ENCODE measurements around the gene GPALPP1. TPM values are rescaled to one million over a fixed set of nuclear protein-coding genes. Genes with fewer than 3 reads are reported as not detected.
A peak's percentile ranks its signal among the peaks of the same experiment; 100 is the strongest.
"Not testable (repeated sequence)": the region's sequence is repeated elsewhere in the genome, so short reads cannot be mapped to it uniquely, and the experiment has no call there.

GPALPP1 gene
- polyA plus RNA-seq, 3 donors: 55.3 to 61.2 (median 58.1) TPM

DNA sequence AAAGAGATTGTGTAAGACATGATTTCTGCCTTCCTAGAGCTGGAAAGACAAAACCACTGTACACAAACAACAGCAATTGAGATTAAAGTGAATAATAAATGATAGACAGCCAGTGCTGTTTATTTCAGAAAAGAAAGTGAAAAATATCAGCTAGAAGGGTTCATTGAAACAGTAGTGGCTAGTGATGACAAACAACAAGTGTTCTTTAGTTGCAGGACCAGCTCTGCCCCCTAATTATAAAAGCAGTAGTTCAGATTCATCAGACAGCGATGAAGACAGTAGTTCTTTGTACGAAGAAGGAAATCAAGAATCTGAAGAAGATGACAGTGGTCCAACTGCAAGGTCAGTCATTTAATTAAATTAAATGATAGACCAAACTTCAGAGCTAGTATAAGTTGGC, 14.8 kb downstream of the GPALPP1 start:
- no peak for DNase-seq (ENCODE audit: low read depth in 3 of 3, low spot score in 2 of 3)

DNA sequence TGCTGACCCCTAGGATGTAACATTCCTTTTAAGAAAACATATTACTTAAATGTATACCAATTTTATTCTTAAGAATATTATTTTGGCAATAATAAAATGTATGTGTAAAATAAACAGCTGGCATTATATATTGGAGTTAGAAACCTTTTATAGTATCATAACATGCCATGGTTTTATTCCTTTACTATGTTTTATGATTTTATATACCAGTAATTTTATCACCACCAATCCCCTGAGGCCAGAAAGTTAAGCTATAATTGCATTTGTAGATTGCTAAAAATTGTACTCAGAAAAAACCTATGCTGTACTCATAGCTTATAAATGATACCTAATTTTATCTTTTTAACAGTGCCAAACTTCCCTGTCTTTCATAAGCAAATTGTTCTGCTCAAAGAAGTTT, 17.9 kb downstream of the GPALPP1 start:
- DNase-seq (ENCODE audit: low read depth in 3 of 3, low spot score in 2 of 3): no peak

DNA sequence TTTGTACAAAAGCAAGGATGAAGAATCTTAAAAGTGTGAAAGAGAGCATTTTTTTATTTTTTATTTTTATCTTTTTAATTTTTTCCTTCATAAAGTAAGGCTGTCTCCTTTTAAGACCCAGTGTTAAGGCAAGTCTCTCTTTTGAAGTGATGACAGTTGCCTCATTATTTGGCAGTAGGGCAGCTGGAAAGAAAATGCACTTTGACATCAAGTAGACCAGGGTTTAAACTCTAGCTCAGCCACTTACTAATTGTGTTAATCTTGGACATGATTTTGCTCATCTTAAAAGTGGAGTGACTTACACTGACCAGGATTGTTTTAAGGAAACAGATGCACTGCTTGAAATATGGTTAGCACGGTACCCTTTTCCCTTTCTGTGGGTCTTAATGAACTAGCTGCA, 18.5 kb downstream of the GPALPP1 start:
- DNase-seq (ENCODE audit: low read depth in 3 of 3, low spot score in 2 of 3): no peak

DNA sequence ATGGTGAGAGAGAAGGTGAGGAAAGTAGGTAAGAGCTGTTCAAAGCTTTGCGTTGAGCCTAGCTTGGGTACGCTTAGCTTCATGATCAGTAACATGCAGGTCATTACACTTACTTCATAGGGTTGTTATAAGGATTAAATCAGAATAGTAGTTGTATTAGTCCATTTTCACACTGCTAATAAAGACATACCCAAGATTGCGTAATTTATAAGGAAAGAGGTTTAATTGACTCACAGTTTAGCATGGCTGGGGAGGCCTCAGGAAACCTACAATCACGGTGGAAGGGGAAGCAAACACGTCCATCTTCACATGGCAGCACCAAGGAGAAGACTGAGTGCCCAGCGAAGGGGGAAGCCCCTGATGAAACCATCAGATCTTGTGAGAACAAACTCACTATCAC, 21.9 kb downstream of the GPALPP1 start:
- no peak for DNase-seq (ENCODE audit: low read depth in 3 of 3, low spot score in 2 of 3)

DNA sequence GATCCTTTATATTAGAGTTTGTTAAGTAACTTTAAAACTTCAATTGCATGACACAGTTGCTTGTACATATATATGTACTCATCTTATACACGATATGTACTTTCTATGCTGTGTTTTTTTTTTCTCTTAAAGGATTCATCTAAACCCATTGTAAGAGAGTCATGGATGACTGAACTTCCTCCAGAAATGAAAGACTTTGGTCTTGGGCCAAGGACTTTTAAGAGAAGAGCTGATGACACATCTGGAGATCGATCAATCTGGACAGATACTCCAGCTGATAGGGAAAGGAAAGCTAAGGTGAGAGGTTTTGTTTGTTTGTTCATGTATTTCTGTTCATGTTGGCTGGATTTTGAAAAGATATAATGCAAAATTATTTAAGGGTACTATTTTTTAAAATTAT, 26.0 kb downstream of the GPALPP1 start:
- DNase-seq (ENCODE audit: low read depth in 3 of 3, low spot score in 2 of 3): no peak

DNA sequence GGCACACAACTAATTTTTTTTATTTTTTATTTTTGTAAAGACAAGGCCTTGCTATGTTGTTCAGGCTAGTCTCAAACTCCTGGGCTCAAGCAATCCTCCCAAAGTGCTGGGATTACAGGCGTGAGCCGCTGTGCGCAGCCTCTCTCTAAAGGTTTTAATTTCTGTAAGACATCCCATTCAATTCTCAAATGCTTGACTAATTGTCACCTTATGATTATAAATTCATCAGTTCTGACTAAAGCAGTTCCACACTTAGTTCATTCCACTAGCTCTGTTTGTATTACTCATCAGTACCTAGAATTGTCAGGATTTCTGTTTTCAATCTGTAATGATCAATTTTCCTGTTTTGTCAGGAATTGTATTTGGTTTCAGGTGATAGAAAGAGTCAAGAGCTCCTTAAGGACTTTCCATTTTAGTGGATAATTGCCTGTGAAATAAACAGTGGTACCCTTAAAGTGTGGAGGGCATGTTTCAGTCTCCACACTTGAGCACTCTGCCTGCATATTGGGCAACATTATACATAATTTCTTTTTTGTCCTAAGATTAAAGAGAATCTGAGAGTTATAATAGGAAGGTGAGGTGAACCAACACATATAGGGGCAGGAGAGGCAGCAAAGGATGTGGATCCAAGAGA, 27.6 kb downstream of the GPALPP1 start:
- no peak for DNase-seq (ENCODE audit: low read depth in 3 of 3, low spot score in 2 of 3)

DNA sequence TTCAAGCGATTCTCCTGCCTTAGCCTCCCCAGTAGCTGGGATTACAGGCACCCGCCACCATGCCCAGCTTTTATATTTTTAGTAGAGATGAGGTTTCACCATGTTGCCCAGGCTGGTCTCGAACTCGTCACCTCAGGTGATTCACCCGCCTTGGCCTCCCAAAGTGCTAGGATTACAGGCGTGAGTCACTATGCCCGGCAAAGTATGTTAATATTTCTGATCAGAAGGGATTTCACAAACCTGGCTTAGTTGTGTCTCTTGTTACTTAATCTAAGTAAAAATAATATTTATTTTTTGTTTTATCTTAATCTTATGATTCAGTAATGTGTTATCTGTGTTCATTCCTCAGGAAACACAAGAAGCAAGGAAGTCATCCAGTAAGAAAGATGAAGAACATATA, 30.6 kb downstream of the GPALPP1 start:
- not testable (repeated sequence) for DNase-seq (ENCODE audit: low read depth in 3 of 3, low spot score in 2 of 3)

DNA sequence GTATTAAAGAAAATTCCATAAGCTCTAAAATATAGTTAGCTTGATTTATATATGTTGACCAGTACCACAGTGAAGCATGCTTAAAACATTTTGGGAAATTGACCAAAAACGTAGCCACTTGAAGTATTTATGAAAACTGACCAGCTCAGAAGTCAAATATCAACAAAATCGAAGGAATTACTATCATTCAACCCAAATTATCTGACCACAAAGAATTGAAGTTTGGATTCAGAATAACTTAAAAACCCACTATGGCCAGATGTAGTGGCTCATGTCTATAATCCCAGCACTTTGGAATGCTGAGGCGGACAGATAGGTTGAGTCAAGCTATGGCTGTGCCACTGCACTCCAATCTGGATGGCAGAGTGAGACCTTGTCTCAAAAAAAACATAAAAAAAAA, 31.9 kb downstream of the GPALPP1 start:
- no peak for DNase-seq (ENCODE audit: low read depth in 3 of 3, low spot score in 2 of 3)

DNA sequence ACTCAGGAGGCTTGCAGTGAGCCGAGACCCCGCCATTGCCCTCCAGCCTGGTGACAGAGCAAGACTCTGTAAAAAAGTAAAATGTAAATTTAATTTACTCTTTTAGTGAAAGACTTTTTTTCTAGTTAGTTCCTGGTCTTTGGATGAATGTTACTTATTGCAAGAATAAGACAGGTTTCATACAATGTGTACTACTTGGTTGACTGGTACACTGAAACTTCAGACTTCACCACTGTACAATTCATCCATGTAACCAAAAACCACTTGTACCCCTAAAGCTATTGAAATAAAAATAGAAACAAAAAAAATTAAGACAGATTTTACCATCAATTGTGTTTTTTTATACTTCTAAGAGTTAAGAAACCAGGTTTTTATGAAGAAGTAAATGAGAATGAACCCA, 35.5 kb downstream of the GPALPP1 start:
- no peak for DNase-seq (ENCODE audit: low read depth in 3 of 3, low spot score in 2 of 3)

DNA sequence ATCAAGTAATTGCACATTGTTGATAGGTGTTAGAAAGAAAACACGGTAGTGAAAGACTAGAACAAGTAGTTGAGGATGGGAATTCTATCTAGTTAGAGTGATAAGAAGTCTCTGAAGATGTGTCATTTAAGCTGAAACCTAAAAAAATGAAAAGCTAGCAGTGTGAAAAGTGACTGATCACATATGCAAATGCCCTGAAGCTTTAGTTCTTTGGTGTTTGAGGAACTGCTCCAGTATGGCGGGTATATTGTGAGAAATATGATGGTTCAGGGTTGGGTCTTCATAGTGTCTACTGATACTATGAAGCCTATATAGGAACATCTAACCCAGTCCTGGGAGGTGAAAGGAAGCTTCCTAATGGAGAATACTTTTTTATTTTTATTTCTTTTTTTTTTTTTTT, 45.0 kb downstream of the GPALPP1 start:
- no peak for DNase-seq (ENCODE audit: low read depth in 3 of 3, low spot score in 2 of 3)

DNA sequence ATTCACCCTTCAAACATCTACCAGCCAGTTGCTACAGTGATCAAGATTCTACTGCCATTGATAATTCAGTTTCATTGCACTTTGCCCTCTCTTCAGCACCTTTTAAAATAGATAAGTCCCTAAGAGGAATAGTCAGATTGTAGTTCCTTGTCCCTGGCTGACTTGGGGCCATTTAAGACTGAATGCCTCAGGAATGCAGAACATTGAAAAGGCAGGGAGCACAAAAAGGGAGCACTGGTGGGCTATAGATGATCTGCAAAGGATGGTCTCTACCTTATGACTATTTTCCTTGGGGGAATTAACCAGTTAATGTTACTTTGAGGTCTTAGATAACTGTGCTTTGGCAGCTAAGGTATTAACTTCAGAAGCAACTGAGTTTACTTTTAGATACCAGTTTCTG, 46.9 kb downstream of the GPALPP1 start:
- no peak for DNase-seq (ENCODE audit: low read depth in 3 of 3, low spot score in 2 of 3)

DNA sequence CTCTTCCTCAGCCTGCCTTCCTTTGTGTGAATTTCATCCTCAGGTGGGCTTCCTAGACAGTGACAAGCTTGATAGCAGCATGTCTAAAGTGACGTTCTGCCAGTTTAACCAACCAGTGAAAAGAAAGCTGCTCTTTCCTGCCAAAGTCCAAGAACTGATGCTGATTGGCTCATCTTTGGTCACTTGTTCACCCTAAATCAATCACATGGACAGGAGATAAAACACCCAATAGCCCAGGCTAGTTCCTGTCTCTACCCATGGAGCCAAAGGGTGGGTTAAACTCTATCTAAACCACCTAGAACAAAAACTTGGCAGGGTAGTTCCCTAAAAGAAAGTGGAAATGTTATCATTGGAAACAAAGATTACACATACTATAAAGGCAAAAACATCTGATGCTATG, 50.8 kb downstream of the GPALPP1 start:
- no peak for DNase-seq (ENCODE audit: low read depth in 3 of 3, low spot score in 2 of 3)

DNA sequence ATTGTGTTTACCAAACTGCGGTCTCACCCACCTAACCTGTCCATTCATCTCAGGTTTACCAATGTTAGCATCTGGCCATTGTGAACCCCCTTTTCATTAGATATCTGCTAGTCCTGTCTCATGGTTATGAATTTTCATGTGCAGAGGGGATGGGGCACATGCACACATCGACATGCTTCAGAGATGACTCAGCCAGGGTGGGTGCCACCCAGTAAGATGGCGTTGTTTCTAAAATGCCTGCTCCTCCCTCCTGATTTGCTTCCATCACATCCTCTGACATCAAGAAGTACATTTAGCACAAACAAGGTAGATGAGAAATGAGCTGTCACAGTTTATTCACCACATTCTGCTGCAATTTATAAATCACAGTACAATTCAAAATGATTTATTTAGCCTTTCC, 51.3 kb downstream of the GPALPP1 start:
- no peak for DNase-seq (ENCODE audit: low read depth in 3 of 3, low spot score in 2 of 3)

DNA sequence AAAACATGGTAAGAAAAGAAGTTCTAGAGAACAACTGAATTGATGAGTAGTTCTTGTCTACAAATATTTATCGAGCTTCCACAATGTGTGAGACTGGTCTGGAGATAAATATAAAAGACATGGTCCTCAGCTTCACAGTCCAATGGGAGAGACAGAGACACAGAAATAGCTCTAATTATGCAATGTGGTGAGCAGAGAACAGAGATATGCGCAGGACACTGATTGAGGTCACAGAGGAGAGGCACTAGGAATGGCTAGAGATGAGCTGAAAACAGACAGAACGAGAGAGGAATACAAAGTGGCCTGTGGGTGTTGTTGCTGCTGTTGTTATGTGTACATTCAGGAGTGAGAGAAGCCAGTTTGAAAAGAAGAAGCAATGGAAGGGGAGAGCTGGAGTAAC, 53.2 kb downstream of the GPALPP1 start:
- DNase-seq (ENCODE audit: low read depth in 3 of 3, low spot score in 2 of 3): no peak

DNA sequence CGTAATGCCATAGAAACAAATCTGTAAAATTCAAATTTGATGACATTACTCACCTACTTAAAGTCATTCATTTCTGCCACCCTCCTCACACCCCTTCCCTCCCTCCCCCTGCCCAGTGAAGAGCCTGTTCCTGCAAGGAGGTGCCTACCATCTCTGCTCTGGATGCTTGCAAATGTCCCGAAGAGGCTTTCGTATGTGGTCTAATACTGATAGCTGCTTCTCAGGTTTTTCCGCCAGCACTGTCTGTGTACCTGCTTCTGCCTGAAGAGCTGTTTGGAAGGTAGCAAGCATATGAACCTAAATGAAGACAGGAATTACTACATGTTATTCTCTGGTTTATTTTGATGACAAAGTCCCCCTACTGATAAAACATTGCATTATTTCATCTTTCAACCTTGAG, 57.1 kb downstream of the GPALPP1 start:
- DNase-seq (ENCODE audit: low read depth in 3 of 3, low spot score in 2 of 3): no peak

DNA sequence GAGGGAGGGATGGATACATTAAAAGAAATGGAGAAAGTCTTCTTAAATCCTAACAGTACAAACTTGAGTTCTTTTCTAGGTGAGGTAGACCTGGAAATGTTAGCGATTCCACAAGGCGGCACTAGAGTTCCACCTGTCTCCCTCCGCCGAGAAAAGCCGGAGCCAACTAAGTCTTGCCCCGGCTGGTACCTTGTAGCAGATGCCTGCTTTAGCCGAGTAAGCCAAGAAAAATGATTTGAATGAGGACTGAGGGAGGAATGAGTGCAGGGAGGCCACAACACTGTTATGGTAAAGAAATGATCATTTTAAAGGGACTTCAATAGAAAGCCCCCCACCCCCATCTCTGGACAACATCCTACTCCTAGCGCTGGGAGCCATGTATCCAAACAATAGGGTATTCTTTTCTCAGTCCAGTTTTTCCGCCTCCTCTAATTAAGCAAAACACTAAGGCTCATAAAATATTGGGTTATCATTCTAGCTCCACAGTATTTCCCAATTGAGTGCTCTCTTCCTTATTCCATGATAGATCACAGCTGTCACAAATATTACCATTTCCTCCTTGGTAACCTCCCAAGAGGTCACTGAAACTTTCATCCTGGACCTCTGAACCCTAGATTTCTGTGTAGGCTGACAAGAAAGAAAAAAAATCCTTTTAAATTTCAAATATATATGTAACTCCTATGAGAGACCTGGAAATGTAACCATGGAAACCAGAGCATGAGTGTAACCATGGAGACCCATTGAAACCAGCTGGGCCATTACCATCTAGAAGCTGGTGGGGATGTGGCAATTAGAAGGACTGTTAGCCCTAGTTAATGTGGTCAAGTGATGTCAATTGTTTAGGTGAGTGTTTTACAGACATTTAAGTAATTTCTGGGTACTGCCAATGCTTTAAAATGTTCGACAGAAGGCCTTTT, 58.3 kb downstream of the GPALPP1 start:
- peak; percentile 60 to 74 (median 72) for DNase-seq (ENCODE audit: low read depth in 3 of 3, low spot score in 2 of 3)

DNA sequence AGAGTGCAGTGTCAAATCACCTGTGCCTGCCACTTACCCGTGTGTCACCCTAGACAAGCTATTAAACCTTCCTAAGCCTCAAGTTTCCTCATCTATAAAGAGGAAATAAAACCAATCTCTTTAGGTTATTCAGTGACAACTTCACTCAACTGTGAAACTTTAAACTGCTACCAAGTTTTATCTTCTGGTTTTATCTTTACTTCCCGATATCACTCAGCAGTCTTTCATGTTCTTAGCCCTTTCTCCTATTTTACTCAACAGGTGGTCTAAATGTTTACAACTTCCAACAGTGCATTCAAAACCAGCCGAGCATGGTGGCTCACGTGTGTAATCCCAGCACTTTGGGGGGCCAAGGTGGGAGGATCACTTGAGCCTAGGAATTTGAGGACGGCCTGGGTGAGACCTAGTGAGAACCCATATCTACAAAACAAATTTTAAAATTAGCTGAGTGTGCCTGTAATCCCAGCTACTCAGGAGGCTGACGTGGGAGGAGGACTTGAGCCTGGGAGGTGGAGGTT, 59.6 kb downstream of the GPALPP1 start:
- DNase-seq (ENCODE audit: low read depth in 3 of 3, low spot score in 2 of 3): no peak

DNA sequence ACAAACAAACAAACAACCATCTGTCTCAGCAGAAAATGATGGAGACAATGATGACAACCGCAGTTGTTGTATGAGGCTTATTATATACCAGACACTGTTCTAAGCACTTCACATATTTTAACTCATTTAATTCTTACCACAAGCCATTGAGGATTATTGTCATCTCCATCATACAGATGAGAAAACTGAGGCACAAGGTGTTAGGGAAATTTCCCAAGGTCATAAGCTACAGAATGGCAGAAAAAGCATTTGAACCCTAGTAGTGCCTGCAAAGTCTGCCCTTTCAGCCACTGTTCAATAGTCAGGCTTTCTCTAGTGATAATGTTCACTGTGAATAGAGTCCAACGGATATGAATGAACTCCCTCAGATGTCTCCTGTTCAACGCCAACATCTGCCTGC, 60.1 kb downstream of the GPALPP1 start:
- no peak for DNase-seq (ENCODE audit: low read depth in 3 of 3, low spot score in 2 of 3)

DNA sequence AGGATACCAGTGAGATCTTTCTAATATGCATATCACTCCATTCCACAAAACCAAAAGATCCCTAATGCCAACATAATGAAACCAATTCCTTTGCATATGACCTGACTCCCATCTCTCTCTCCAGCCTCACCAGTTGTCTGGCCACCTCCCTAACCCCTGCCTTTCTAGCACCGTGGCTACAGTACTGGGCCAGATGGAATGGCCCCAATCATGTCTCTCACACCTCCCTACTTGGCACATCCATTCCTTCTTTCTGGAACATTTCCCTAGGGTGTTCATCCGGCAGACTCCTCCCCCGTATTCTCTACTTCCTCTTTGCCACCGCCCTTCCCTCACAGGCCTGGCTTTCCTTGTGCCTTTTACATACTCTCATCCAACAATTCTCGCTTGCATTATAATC, 62.0 kb downstream of the GPALPP1 start:
- DNase-seq (ENCODE audit: low read depth in 3 of 3, low spot score in 2 of 3): no peak

DNA sequence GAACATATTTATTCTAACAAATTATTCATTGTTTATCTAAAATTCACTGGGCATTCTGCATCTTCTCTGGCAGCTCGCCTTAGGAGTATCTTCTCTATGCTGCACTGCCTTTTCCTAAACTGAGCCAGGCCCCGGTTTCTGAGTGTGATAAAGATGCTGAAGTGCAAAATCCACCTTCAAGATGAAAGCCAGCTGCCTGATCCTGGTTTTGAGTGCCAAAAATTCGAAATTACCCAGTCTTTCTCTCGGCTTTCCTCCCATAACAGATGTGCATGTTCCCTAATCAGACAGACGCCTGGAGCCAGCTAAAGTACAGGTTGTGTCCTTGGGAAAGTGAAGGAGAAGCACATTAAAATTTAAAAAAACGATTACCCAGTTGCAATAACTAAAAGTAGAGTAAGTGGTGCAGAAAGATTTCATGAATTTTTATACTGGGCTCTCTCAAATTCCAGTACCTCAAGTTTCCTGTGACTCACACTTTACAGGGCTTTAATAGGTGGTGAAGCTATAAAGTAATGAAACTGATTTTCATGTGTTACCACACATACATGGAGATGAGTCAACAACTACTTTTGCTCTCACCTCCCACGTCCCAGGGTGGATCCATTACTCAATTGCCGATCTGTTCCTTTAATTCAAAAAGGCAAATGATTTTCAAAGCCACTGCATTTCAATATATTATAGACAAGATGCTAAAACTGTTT, 66.0 kb downstream of the GPALPP1 start:
- DNase-seq (ENCODE audit: low read depth in 3 of 3, low spot score in 2 of 3): no peak

DNA sequence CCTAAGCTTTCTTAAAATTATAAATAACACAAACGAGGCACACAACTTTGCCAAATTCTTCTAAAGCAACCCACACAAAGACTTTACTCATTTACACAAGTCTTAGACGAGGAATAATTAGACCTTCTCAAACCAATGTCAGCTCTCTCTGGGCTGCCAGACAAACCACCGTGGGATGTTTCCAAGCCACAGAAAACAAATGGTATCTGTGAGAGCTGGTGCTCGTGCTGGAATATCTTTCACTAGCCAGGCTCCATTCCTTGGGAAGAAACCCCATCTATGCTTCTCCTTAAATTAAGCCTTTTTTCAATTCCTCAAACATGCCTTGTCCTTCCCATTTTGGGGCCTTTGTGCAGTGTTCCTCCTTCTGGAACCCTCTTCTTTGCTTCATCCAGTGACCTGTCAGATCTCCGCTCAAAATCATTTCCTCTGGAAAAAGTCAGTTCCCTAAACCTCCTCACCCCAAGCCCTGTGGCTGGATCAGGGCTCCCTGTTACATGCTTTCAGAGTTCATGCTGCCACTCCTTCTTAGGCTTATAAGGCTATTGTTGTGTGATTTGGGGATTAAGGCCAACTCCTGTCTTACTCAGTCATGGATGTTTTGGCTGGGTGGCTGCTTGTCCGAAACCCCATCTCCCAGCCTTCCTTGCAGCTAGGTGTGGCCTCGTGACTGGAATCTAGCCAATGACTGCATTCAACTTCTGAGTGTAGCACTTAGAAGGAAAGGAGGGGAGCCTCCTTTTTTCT, 66.7 kb downstream of the GPALPP1 start:
- no peak for DNase-seq (ENCODE audit: low read depth in 3 of 3, low spot score in 2 of 3)
